T-helper 9 cell (primary cell): ENCODE data around the gene PRKG2.
"Not testable (repeated sequence)": the region's sequence is repeated elsewhere in the genome, so short reads cannot be mapped to it uniquely, and the experiment has no call there.

Experiments
- DNase-seq: peaks from one replicate; pipeline ENCODE4 v3.0.0-alpha.2; 2020
- total RNA-seq, 2 donors: gene quantifications; one replicate each; lab custom pipeline; 2026; lab: John Stamatoyannopoulos, UW

Gene PRKG2
- 1.2 to 3.4 reads per million in 2 donors for total RNA-seq

- DNase-seq: no peak
Measured at GRCh38 chr4:81214881-81215868, at the start of gene PRKG2. Gene PRKG2, minus strand, starts transcription at chr4:81215222. Its CDS starts 10,175 bp downstream, at chr4:81205047.

- DNase-seq: no peak
Measured at GRCh38 chr4:81260443-81261101, 45.5 kb upstream of the PRKG2 start.

- DNase-seq: no peak
Measured at GRCh38 chr4:81258841-81259550, 44.0 kb upstream of the PRKG2 start.

- DNase-seq: no peak
Measured at GRCh38 chr4:81257816-81258215, 42.8 kb upstream of the PRKG2 start.

- DNase-seq: no peak
Measured at GRCh38 chr4:81257021-81257420, 42.0 kb upstream of the PRKG2 start.

GRCh38 chr4:81256059-81256970 lies 41.3 kb upstream of the PRKG2 start:
- no peak for DNase-seq

- no peak for DNase-seq
Measured at GRCh38 chr4:81255524-81255923, 40.5 kb upstream of the PRKG2 start.

GRCh38 chr4:81250430-81250829 lies 35.4 kb upstream of the PRKG2 start:
- no peak for DNase-seq

- no peak for DNase-seq
Measured at GRCh38 chr4:81245218-81246009, 30.4 kb upstream of the PRKG2 start.

GRCh38 chr4:81237791-81238190 lies 22.8 kb upstream of the PRKG2 start:
- DNase-seq: no peak

GRCh38 chr4:81235982-81236749 lies 21.1 kb upstream of the PRKG2 start:
- DNase-seq: no peak

GRCh38 chr4:81227968-81228367 lies 12.9 kb upstream of the PRKG2 start:
- no peak for DNase-seq

- DNase-seq: no peak
Measured at GRCh38 chr4:81227138-81227537, 12.1 kb upstream of the PRKG2 start.

- DNase-seq: no peak
Measured at GRCh38 chr4:81225252-81225651, 10.2 kb upstream of the PRKG2 start.

- not testable (repeated sequence) for DNase-seq
Measured at GRCh38 chr4:81222082-81222472, 7.1 kb upstream of the PRKG2 start.

- no peak for DNase-seq
Measured at GRCh38 chr4:81221303-81222081, 6.5 kb upstream of the PRKG2 start.

GRCh38 chr4:81220271-81220670 lies 5.2 kb upstream of the PRKG2 start:
- no peak for DNase-seq

- DNase-seq: no peak
Measured at GRCh38 chr4:81218206-81218605, 3.2 kb upstream of the PRKG2 start.

- no peak for DNase-seq
Measured at GRCh38 chr4:81217779-81218178, 2.8 kb upstream of the PRKG2 start.

- DNase-seq: no peak
Measured at GRCh38 chr4:81215931-81216330, 909 bp upstream of the PRKG2 start.
